GM21786 (cell line): ENCODE results near the gene NUP133.
"Not testable (repeated sequence)": the region's sequence is repeated elsewhere in the genome, so short reads cannot be mapped to it uniquely, and the experiment has no call there.

Experiments
- ATAC-seq: cut with Tn5 transposase; IDR thresholded peaks from one replicate; pipeline ENCODE4 v1.9.1; 2021; ENCODE audit not compliant: unreplicated experiment

NUP133 gene

GRCh38 chr1:229507951-229508822 is at the start of gene NUP133:
NUP133 (minus strand) TSS chr1:229508341; CDS start chr1:229508249, 92 bp downstream.
- ATAC-seq = peak; percentile 95

GRCh38 chr1:229557200-229557850 is 49.2 kb upstream of the NUP133 start:
- ATAC-seq = peak; percentile 18

- no peak for ATAC-seq
Observed at GRCh38 chr1:229554886-229555621, 46.9 kb upstream of the NUP133 start.

- no peak for ATAC-seq
Observed at GRCh38 chr1:229553621-229554130, 45.5 kb upstream of the NUP133 start.

- ATAC-seq = no peak
Observed at GRCh38 chr1:229552732-229553131, 44.6 kb upstream of the NUP133 start.

GRCh38 chr1:229550812-229551567 is 42.8 kb upstream of the NUP133 start:
- no peak for ATAC-seq

- ATAC-seq = no peak
Observed at GRCh38 chr1:229547542-229547941, 39.4 kb upstream of the NUP133 start.

GRCh38 chr1:229544587-229544986 is 36.4 kb upstream of the NUP133 start:
- ATAC-seq = no peak

- ATAC-seq = no peak
Observed at GRCh38 chr1:229539863-229540506, 31.8 kb upstream of the NUP133 start.

GRCh38 chr1:229538945-229539344 is 30.8 kb upstream of the NUP133 start:
- ATAC-seq = no peak

- ATAC-seq = no peak
Observed at GRCh38 chr1:229537894-229538293, 29.8 kb upstream of the NUP133 start.

- no peak for ATAC-seq
Observed at GRCh38 chr1:229536982-229537381, 28.8 kb upstream of the NUP133 start.

- ATAC-seq = no peak
Observed at GRCh38 chr1:229535230-229535629, 27.1 kb upstream of the NUP133 start.

- no peak for ATAC-seq
Observed at GRCh38 chr1:229531326-229531725, 23.2 kb upstream of the NUP133 start.

GRCh38 chr1:229529639-229530038 is 21.5 kb upstream of the NUP133 start:
- ATAC-seq = no peak

GRCh38 chr1:229526695-229527094 is 18.6 kb upstream of the NUP133 start:
- no peak for ATAC-seq

- no peak for ATAC-seq
Observed at GRCh38 chr1:229523052-229523451, 14.9 kb upstream of the NUP133 start.

- ATAC-seq = peak; percentile 68
Observed at GRCh38 chr1:229514578-229515275, 6.6 kb upstream of the NUP133 start.

- not testable (repeated sequence) for ATAC-seq
Observed at GRCh38 chr1:229511625-229512024, 3.5 kb upstream of the NUP133 start.
